ENCODE data around the gene CASKIN1. TPM values are rescaled to one million over a fixed set of nuclear protein-coding genes. Genes with fewer than 3 reads are reported as not detected.

CASKIN1 gene
- total and polyA plus RNA-seq, 2 donors from 2014 or later, result 0.30 to 0.66 TPM

DNA sequence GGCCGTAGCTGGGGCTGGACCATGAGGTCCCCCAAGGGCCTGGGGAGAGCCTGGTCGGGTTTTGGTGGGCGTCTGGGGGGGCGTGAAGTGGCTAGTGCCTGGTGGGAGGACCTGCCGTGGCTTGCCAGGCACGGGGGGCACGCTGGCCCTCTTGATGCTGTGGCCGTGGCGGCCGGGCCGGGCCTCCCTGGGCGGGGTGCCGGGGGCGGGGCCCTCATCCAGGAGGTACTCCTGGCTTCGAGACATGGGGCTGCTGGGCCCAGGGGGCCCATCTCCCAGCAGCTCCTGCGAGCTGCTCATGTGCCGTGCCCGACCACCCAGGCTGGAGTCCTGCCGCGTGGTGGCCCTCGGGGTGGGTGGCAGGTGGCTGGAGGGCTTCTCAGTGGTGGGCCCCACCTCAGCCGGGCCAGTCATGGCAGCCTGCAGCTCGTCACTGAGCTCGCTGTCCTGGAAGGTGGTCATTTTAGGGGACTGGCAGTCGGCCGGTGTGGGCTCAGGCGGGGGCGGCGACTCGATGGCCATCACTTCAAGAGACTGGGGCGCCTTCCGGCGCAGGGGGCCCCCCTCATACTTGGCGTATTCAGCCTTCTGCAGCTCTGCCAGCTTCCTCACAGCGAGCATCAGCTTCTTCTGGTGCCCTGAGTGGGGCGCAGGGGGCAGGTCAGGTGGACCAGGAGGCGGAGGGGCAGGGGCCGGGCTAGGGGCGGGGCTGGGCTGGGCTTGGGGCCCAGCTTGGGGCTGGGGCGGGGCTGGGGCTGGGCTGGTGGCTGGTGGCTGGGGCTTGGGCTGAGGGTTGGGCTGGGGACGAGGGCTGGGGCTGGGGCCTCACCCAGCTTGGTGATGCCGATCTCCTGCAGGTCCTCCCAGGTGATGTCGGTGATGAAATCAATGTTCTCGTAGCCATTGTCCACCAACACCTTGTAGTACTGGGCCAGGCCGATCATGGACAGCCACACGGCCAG lies 15.2 kb downstream of the CASKIN1 start:
- Histone ChIP-seq H3K4me3 (ENCODE audit: low read length in 3 of 3) (no peak overlapping the region), H3K9me3 (ENCODE audit: control insufficient read depth in 2 of 3, insufficient read depth in 1 of 3, low read length in 3 of 3) (no peaks in the 10 kb centered on the region), H3K9ac (ENCODE audit: low read length in 3 of 3) (no peak overlapping the region), H3K4me1 (ENCODE audit: control insufficient read depth in 2 of 3, insufficient read depth in 2 of 3, low read depth in 1 of 3, low read length in 3 of 3) (no peaks in the 10 kb centered on the region), H3K27me3 (ENCODE audit: control insufficient read depth, insufficient read depth, low read length) (no peaks in the 10 kb centered on the region), H3K36me3 (ENCODE audit: control insufficient read depth in 2 of 3, insufficient read depth in 3 of 3, low read length in 3 of 3) (no peaks in the 10 kb centered on the region), H3K27ac (ENCODE audit: low read depth in 2 of 2, low read length in 2 of 2) (no peak overlapping the region)
- no peak for FAIRE-seq
- TF ChIP-seq, protein P1, sequence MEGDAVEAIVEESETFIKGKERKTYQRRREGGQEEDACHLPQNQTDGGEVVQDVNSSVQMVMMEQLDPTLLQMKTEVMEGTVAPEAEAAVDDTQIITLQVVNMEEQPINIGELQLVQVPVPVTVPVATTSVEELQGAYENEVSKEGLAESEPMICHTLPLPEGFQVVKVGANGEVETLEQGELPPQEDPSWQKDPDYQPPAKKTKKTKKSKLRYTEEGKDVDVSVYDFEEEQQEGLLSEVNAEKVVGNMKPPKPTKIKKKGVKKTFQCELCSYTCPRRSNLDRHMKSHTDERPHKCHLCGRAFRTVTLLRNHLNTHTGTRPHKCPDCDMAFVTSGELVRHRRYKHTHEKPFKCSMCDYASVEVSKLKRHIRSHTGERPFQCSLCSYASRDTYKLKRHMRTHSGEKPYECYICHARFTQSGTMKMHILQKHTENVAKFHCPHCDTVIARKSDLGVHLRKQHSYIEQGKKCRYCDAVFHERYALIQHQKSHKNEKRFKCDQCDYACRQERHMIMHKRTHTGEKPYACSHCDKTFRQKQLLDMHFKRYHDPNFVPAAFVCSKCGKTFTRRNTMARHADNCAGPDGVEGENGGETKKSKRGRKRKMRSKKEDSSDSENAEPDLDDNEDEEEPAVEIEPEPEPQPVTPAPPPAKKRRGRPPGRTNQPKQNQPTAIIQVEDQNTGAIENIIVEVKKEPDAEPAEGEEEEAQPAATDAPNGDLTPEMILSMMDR (IDR thresholded peaks at IDR 0.05; ENCODE audit: borderline replicate concordance, extremely low read depth, insufficient read depth), result no peak
- intact Hi-C loops (cut with DNase I), result no loop called here
- no peak for DNase-seq

DNA sequence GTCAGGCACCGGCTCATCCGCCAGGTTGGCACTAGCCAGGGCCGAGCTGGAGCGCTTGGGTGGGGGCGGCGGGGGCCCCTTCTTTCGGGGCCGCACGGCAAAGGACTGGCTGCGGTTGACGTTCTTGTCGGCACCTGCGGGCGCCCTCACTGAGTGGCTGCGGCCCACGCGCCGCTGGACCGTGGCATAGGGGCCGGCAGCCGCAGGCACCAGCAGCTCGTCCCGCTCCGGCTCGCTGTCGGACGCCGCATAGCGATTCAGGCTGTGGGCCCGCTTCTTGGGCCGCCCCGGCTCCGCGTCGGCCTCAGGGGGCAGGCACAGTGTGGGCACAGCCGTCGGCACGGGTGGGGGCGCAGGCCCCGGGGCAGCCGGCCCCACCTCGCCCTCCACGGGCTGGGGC lies 15.9 kb downstream of the CASKIN1 start:
- DNase-seq, result no peak
- intact Hi-C loops (cut with DNase I), result no loop called here
- Histone ChIP-seq H3K36me3 (ENCODE audit: control insufficient read depth in 2 of 3, insufficient read depth in 3 of 3, low read length in 3 of 3) (peaks cover 0 to 3% (median 2%) of the 10 kb centered on the region in 3 donors), H3K9ac (ENCODE audit: low read length in 3 of 3) (no peak overlapping the region), H3K4me1 (ENCODE audit: control insufficient read depth in 2 of 3, insufficient read depth in 2 of 3, low read depth in 1 of 3, low read length in 3 of 3) (no peaks in the 10 kb centered on the region), H3K27me3 (ENCODE audit: control insufficient read depth, insufficient read depth, low read length) (no peaks in the 10 kb centered on the region), H3K4me3 (ENCODE audit: low read length in 3 of 3) (no peak overlapping the region), H3K27ac (ENCODE audit: low read depth in 2 of 2, low read length in 2 of 2) (no peak overlapping the region), H3K9me3 (ENCODE audit: control insufficient read depth in 2 of 3, insufficient read depth in 1 of 3, low read length in 3 of 3) (no peaks in the 10 kb centered on the region)
- no peak for FAIRE-seq
- TF ChIP-seq, protein P1 (IDR thresholded peaks at IDR 0.05; ENCODE audit: borderline replicate concordance, extremely low read depth, insufficient read depth), result no peak

DNA sequence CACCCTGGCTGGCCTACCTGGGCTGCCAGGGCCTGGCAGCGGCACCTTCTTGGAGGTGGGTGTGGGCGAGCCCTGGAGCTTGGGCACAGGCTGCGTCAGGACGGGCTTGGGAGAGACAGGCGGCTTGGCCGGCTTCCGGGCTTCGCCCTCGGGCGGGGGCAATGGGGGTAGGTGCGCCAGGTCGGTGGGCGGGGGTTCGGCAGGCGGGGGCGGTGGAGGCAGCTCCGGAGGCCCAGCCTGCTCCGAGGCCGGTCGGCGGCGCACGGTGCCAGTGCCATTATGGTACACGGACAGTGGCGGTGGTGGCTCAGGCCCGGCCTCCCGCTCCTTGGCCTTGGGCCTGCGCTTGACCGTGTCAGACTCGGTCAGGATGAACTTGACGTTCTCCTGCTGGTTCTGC lies 16.8 kb downstream of the CASKIN1 start:
- no peak overlapping the region for H3K4me3 ChIP-seq (ENCODE audit: low read length in 3 of 3)
- intact Hi-C loops (cut with DNase I), result no loop called here
- TF ChIP-seq, protein P1 (IDR thresholded peaks at IDR 0.05; ENCODE audit: borderline replicate concordance, extremely low read depth, insufficient read depth), result no peak
- DNase-seq (no peak), FAIRE-seq (no peak)
- no peaks in the 10 kb centered on the region for H3K4me1 ChIP-seq (ENCODE audit: control insufficient read depth in 2 of 3, insufficient read depth in 2 of 3, low read depth in 1 of 3, low read length in 3 of 3)
- peaks cover 0 to 7% (median 6%) of the 10 kb centered on the region in 3 donors for H3K36me3 ChIP-seq (ENCODE audit: control insufficient read depth in 2 of 3, insufficient read depth in 3 of 3, low read length in 3 of 3)
- no peaks in the 10 kb centered on the region for H3K27me3 ChIP-seq (ENCODE audit: control insufficient read depth, insufficient read depth, low read length)
- no peak overlapping the region for H3K27ac ChIP-seq (ENCODE audit: low read depth in 2 of 2, low read length in 2 of 2)
- no peak overlapping the region for H3K9ac ChIP-seq (ENCODE audit: low read length in 3 of 3)
- no peaks in the 10 kb centered on the region for H3K9me3 ChIP-seq (ENCODE audit: control insufficient read depth in 2 of 3, insufficient read depth in 1 of 3, low read length in 3 of 3)

All from kidney (tissue), 14 donors.